Aorta (tissue), 5 donors: ENCODE results near the gene PRKCQ. TPM values are rescaled to one million over a fixed set of nuclear protein-coding genes. Genes with fewer than 3 reads are reported as not detected.
A peak's percentile ranks its signal among the peaks of the same experiment; 100 is the strongest.

ENCODE experiments used
- ATAC-seq: fragments of 200-7000 bp; cut with Tn5 transposase; one replicate; pipeline ENCODE4 v1.9.1; 2022; ENCODE audit warnings: moderate library complexity; ENCODE audit not compliant: low FRiP score
- DNase-seq, 2 donors: peaks; one replicate each; pipeline ENCODE4 v3.0.0-alpha.2; 2020
- H3K27ac ChIP-seq, 2 donors: one replicate each; pipeline ENCODE4 v1.5.1; 2013; ENCODE audit warnings: low read length in 2 of 2, mild to moderate bottlenecking in 2 of 2, moderate library complexity in 2 of 2, control low read depth in 1 of 2, inconsistent platforms in 1 of 2, low read depth in 1 of 2
- H3K27me3 ChIP-seq, 2 donors: one replicate each; pipeline ENCODE4 v1.6.1; 2013; ENCODE audit warnings: control low read depth in 1 of 2, low read length in 1 of 2, mild to moderate bottlenecking in 1 of 2, moderate library complexity in 1 of 2; ENCODE audit not compliant: insufficient read depth in 2 of 2, control insufficient read depth in 1 of 2
- H3K36me3 ChIP-seq, 2 donors: one replicate each; pipeline ENCODE4 v1.6.1; 2013; ENCODE audit warnings: control low read depth in 1 of 2, low read length in 1 of 2, mild to moderate bottlenecking in 1 of 2; ENCODE audit not compliant: insufficient read depth in 2 of 2, control insufficient read depth in 1 of 2
- H3K4me1 ChIP-seq, 2 donors: one replicate each; pipeline ENCODE4 v1.6.1; 2013; ENCODE audit warnings: low read length in 2 of 2, control low read depth in 1 of 2, mild to moderate bottlenecking in 1 of 2, moderate library complexity in 1 of 2; ENCODE audit not compliant: insufficient read depth in 2 of 2, control insufficient read depth in 1 of 2
- H3K4me3 ChIP-seq, 2 donors: one replicate each; pipeline ENCODE4 v1.5.1; 2013; ENCODE audit warnings: low read length in 2 of 2, control low read depth in 1 of 2, mild to moderate bottlenecking in 1 of 2
- H3K9me3 ChIP-seq: one replicate; pipeline ENCODE4 v1.6.1; 2013; ENCODE audit warnings: mild to moderate bottlenecking, low read length; ENCODE audit not compliant: control insufficient read depth
- WGBS, 2 donors: extraction: QIAGEN DNeasy Blood & Tissue Kit; methylation state at CpG; one replicate each; pipeline ENCODE4 v1.1.7; 2013; 5-methylcytosine and 5-hydroxymethylcytosine counted together
- intact Hi-C, 2 donors: fragments of 100-400 bp; cut with DNase I; formaldehyde crosslinking; loops; one replicate each; pipeline versions ENCODE4 v1.14.2 to v1.15.0; 2022
- polyA plus RNA-seq, 2 donors: library from polyadenylated mRNA; stranded (reverse); fragments of 200-250 nt; gene quantifications; one replicate each; pipeline ENCODE4 v1.2.3, GENCODE V29; 2013
- total RNA-seq, 2 donors: library from RNA; stranded (reverse); fragmentation: NEBNext Ultra II Directional; extraction: Animal tissue kit (Norgen Biotek cat#: 25700); gene quantifications; one replicate each; pipeline ENCODE4 v1.2.1, GENCODE V29; 2021
- donor health status: healthy with polysubstance abuse.
- donor health status: Bipolar disorder and iron deficiency.
- donor health status: DM: no; HTN: no; CAD: no.
- donor health status: DM: no; HTN: no; CAD: no.
- donor health status: DM: yes; HTN: yes; CAD: no.

Gene PRKCQ
- total and polyA plus RNA-seq, 4 donors = 0.45 to 1.3 (median 1.1) TPM; not detected in 1

DNA sequence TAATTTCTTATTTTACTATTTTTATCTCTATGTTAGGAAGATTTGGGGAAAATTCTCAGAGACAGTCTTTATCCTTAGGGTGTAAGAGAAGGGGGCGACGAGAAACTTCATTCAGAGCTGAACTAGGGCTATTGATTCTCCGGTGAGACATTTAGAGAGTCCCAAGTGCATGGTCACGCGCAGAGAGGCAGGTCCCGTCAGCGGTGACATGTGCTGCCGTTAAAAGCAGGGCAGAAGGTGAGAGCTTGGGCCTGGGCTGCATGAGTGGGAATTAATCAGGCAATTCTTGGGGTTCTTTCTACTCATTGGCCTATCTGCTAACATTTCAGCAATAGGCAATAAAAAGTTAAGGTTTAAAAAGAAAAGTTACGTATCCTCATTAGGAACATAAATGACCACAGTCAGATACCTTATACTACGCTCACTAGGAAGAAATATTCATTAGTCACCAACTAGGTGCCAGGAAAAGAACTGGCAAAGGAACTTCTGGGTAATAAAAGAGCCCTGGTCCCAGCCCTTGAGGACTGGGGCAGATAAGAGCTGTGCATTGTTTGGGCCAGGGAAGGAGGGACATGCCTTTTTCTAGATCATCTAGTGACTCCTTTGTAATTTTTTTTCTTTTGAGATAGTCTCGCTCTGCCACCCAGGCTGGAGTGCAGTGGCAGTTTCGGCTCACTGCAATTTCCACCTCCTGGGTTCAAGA lies 21.2 kb downstream of the PRKCQ start:
- no peak for DNase-seq
- Histone ChIP-seq H3K4me1 (no peaks in the 10 kb centered on the region), H3K27me3 (no peaks in the 10 kb centered on the region), H3K9me3 (no peaks in the 10 kb centered on the region), H3K36me3 (no peaks in the 10 kb centered on the region), H3K4me3 (no peak overlapping the region), H3K27ac (no peak overlapping the region)
- WGBS, 2 donors = 82 to 89% methylated on average over 12 of the region's 12 CpGs
- intact Hi-C loops = no loop called here
- no peak for ATAC-seq

GRCh38 chr10:6558272-6558671 lies 21.8 kb downstream of the PRKCQ start:
- WGBS, 2 donors = 77 to 80% methylated on average over 2 of the region's 2 CpGs
- no peak for ATAC-seq
- intact Hi-C loops = no loop called here

DNA sequence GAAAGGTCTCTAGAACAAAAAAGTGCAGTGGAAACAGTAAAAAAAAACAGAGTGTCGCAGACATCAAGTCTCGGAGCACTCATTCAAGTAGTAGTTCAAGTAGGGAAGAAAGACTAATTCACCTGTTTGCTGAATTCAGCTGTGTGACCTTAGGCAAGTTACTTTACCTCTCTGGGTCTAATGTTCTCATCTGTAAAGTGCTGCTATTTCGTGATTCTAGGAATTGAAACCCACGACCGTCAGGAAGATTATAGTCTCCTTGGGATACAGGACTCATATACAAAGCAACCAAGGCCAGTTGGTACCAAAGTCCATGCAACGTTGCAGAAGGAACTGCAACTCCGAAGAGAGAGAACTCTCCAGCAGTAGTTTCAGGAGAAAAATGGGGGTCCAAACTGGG lies 26.1 kb downstream of the PRKCQ start:
- no peaks in the 10 kb centered on the region for H3K27me3 ChIP-seq
- H3K4me1 ChIP-seq = no peaks in the 10 kb centered on the region
- 73 to 75% methylated on average over 7 of the region's 7 CpGs for WGBS, 2 donors
- H3K27ac ChIP-seq = no peak overlapping the region
- peaks cover 2% of the 10 kb centered on the region for H3K9me3 ChIP-seq
- H3K4me3 ChIP-seq = no peak overlapping the region
- DNase-seq (no peak), ATAC-seq (no peak)
- intact Hi-C loops = no loop called here
- no peaks in the 10 kb centered on the region for H3K36me3 ChIP-seq

More at GRCh38 chr10:6558272-6558671, 21.8 kb downstream of the PRKCQ start:
- Histone ChIP-seq H3K4me1 (no peaks in the 10 kb centered on the region), H3K9me3 (no peaks in the 10 kb centered on the region), H3K27ac (no peak overlapping the region), H3K4me3 (no peak overlapping the region), H3K27me3 (no peaks in the 10 kb centered on the region), H3K36me3 (no peaks in the 10 kb centered on the region)
- no peak for DNase-seq

DNA sequence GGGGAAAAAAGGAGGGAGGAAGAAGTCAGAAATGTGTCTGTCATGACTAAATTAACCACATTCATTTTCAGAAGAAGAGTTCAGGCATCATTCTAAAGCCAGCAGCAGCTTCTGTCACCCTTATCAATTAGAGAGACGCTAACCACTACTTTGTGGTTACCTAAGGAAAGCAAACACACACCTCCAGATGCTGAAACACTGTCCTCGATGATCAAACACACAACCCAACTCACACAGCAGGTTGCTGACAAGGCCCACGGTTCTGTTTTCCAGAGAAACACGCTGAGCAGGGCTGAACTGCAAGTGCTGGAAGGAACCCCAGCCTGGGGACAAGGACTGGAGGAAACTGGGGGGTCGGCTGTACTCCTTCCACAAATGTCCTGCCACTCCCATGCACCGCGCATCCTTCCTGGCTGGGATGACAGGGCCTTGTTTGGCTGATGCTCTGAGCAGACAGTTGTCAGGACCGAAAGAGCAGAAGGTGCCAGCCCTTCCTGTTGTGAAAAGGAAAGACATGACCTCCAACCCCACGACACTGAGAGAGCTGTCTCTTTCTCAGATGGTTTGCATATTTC lies 36.6 kb downstream of the PRKCQ start:
- WGBS, 2 donors = 52% methylated on average over 9 of the region's 9 CpGs

DNA sequence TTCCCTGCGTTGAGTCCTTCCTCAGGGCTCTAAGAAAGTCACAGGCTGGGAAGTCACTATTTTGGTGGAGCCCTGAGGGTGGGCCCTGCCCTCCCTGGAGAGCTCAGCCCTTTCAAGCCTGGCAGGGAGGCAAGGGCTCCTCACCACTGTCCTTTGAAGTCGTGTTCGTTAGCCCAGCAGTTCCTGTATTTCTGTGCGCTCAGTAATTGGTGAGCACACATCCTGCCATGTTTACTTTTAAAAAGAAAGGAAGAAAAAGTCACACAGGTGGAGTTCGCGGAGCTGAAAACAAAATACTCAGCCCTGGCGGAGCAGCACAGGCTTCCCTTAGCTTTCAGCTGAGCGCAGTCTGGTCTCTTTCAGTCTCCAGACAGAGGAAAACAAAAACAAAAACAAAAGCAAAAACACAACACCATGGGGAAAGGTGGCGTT lies 37.1 kb downstream of the PRKCQ start:
- ATAC-seq (no peak), DNase-seq (no peak)
- no peaks in the 10 kb centered on the region for H3K36me3 ChIP-seq
- no peaks in the 10 kb centered on the region for H3K9me3 ChIP-seq
- intact Hi-C loops = no loop called here
- no peak overlapping the region for H3K27ac ChIP-seq
- peaks cover 0 to 2% of the 10 kb centered on the region in 2 donors for H3K27me3 ChIP-seq
- 21 to 28% methylated on average over 9 of the region's 9 CpGs for WGBS, 2 donors
- H3K4me1 ChIP-seq = no peaks in the 10 kb centered on the region
- H3K4me3 ChIP-seq = no peak overlapping the region

More for the DNA sequence above, 36.6 kb downstream of the PRKCQ start:
- Histone ChIP-seq H3K36me3 (no peaks in the 10 kb centered on the region), H3K27ac (no peak overlapping the region), H3K9me3 (no peaks in the 10 kb centered on the region), H3K27me3 (peaks cover 0 to 2% of the 10 kb centered on the region in 2 donors), H3K4me1 (no peaks in the 10 kb centered on the region), H3K4me3 (no peak overlapping the region)
- no peak for DNase-seq
- ATAC-seq = no peak
- intact Hi-C loops = no loop called here

GRCh38 chr10:6539833-6540232 lies 40.2 kb downstream of the PRKCQ start:
- no peak overlapping the region for H3K4me3 ChIP-seq
- DNase-seq (no peak), ATAC-seq (no peak)
- intact Hi-C loops = no loop called here
- H3K36me3 ChIP-seq = no peaks in the 10 kb centered on the region
- H3K27ac ChIP-seq = no peak overlapping the region
- no peaks in the 10 kb centered on the region for H3K27me3 ChIP-seq
- H3K4me1 ChIP-seq = no peaks in the 10 kb centered on the region
- H3K9me3 ChIP-seq = no peaks in the 10 kb centered on the region

DNA sequence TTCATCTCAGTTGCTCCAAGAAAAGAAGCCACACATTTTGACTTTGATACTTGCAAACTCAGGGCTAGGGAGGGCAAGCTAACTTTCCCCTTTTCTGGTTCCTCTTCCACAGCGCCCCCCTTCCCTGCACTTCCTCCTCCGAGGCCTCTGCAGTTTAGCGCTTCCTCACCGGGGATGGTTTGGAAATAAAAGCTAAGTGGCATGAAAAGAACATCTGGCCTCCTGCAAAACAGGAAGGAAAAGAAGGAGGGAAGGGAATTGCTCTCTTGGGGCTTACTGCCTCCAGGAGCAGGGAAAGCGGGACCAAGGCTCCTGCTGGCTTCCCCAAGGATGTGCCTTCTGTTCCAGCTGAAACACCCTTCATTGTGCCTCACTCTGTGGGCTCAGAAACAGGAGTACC lies 42.3 kb downstream of the PRKCQ start:
- Histone ChIP-seq H3K36me3 (no peaks in the 10 kb centered on the region), H3K4me3 (no peak overlapping the region), H3K27ac (no peak overlapping the region), H3K27me3 (no peaks in the 10 kb centered on the region), H3K4me1 (no peaks in the 10 kb centered on the region), H3K9me3 (no peaks in the 10 kb centered on the region)
- ATAC-seq = peak; percentile 22
- 33 to 41% methylated on average over 5 of the region's 5 CpGs for WGBS, 2 donors
- intact Hi-C loops = no loop called here
- DNase-seq = peak in 1 of 2 donors; percentile 74

- ATAC-seq (no peak), DNase-seq (no peak)
- WGBS, 2 donors = 80 to 84% methylated on average over 3 of the region's 3 CpGs
- H3K36me3 ChIP-seq = no peaks in the 10 kb centered on the region
- no peaks in the 10 kb centered on the region for H3K27me3 ChIP-seq
- no peaks in the 10 kb centered on the region for H3K4me1 ChIP-seq
- no peaks in the 10 kb centered on the region for H3K9me3 ChIP-seq
- intact Hi-C loops = no loop called here
- H3K27ac ChIP-seq = no peak overlapping the region
- H3K4me3 ChIP-seq = no peak overlapping the region
Observed at GRCh38 chr10:6536102-6536501, 44.0 kb downstream of the PRKCQ start.

DNA sequence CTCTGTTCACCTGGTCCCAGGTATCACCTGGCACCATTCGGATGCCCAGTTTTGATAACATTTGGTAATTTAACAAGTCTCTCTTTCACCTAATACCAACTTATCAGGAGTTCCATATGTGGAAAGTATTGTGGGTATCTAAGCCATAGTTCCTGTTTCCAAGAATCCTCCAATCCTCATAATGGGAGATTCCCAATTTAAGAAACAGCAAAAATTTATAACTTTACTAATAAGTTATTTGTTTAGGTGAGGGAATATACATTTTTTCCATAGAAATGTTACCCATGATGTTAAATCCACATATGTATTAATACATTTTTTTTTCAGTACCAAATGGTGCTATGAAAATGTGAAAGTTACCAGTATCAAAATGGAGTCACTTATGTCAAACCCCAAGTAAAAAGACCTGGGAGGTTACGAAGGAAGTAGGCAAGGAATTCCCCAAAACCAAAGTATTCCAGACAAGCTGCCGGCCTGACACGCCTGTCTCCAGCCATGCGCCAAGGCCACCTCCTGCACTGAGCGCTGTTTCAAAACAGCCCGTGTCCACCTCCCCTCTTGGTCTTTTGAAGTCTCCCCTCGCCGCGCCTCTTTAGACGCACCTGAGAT lies 44.8 kb downstream of the PRKCQ start:
- H3K27me3 ChIP-seq = no peaks in the 10 kb centered on the region
- no peaks in the 10 kb centered on the region for H3K9me3 ChIP-seq
- DNase-seq (no peak), ATAC-seq (no peak)
- no peak overlapping the region for H3K4me3 ChIP-seq
- H3K36me3 ChIP-seq = no peaks in the 10 kb centered on the region
- no peaks in the 10 kb centered on the region for H3K4me1 ChIP-seq
- no peak overlapping the region for H3K27ac ChIP-seq
- 92 to 94% methylated on average over 11 of the region's 11 CpGs for WGBS, 2 donors
- intact Hi-C loops = no loop called here
